ENCODE data around the gene EBLN1.

The EBLN1 gene

GRCh38 chr10:22170582-22170981, 47.2 kb downstream of the EBLN1 start:
- no peak overlapping the region for H3K4me3 ChIP-seq (ENCODE audit: low read length)
- no peak for DNase-seq (ENCODE audit: low read depth)
- TF ChIP-seq CTCF (conservative IDR thresholded peaks at IDR 0.05; ENCODE audit: low read depth, low read length): no peak

GRCh38 chr10:22159979-22160378, 57.8 kb downstream of the EBLN1 start:
- no peak overlapping the region for H3K4me3 ChIP-seq (ENCODE audit: low read length)
- DNase-seq (ENCODE audit: low read depth): no peak
- no peak for TF ChIP-seq CTCF (conservative IDR thresholded peaks at IDR 0.05; ENCODE audit: low read depth, low read length)

- TF ChIP-seq CTCF (conservative IDR thresholded peaks at IDR 0.05; ENCODE audit: low read depth, low read length): no peak
- no peak for DNase-seq (ENCODE audit: low read depth)
- no peak overlapping the region for H3K4me3 ChIP-seq (ENCODE audit: low read length)
These were observed 58.6 kb downstream of the EBLN1 start for GRCh38 chr10:22159180-22159579.

Data from retinal pigment epithelial cell (primary cell).